ENCODE measurements around the gene VCL.

GRCh38 chr10:74121368-74121767, 123.5 kb downstream of the VCL start:
- TF ChIP-seq CTCF (IDR thresholded peaks at IDR 0.05): no peak
- TF ChIP-seq POLR2AphosphoS5 (IDR thresholded peaks at IDR 0.05): no peak
